HUDEP-2 (cell line): Measurements from ENCODE around the gene TBX10.
"Not testable (repeated sequence)": the region's sequence is repeated elsewhere in the genome, so short reads cannot be mapped to it uniquely, and the experiment has no call there.

Experiments
- DNase-seq, 76 experiments: peaks; one replicate each; lab custom pipeline; 2025; ENCODE audit not compliant: unreplicated experiment in 76 of 76; lab: John Stamatoyannopoulos, UW

TBX10 gene

DNA sequence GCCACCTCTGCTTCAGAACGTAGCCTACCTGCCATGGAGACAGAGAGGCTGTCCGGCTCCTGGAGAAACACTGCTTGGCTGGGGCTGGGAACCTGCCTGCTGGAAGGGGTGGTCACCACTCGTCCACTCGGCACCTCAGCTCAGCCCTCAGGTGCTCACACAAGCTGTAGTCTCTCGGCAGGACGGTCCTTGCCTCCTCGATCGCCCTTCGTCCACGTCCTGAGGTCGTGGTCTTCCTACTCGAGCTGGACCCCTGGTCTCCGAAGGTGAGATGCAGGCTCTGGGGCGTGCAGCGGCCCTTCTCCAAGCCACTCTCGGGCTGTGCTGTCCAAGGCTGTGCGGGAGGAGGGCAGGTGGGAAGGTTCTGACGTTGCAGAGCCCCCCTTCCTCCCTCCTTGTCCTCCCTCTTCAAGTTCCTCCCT lies at the start of gene TBX10:
TSS of gene TBX10 (minus strand) at position 326 of the 422 bp plus-strand sequence. CDS start at position 35, 291 bp downstream.
- no peak for DNase-seq

DNA sequence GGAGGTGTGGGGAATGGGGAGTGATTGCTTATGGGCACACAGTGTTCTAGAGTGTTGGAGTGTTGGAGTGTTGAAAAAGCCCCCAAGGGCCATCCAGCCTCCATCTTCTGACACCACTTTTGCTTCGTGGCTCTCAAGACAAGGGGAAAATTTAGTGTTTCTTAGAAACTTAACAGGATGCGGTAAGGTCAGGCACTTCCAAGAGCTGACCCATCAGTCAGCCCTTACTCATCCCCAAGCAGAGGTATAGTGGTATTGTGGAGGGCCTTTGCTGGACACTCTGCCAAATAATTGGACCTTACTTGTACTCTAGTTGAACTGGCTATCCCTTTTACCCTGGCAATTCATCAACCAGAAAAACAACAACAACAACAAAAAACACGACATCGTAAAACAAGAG lies 49.6 kb upstream of the TBX10 start:
- DNase-seq = no peak

DNA sequence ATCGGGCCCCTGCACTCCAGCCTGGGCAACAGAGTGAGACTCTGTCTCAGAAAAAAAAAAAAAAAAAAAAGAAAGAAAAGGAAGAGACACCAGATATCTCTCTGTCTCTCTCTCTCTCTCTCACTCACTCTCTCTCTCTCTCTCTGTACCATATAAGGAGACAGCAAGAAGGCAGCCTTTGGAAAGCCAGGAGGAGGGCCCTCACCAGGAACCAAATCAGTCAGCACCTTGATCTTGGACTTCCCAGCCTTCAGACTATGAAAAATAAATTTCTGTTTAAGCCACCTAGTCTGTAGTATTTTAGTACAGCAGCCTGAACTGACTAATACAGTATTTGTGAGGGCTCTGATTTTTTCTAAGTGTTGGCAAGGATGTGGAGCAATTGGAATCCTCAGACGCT lies 48.4 kb upstream of the TBX10 start:
- DNase-seq = no peak

DNA sequence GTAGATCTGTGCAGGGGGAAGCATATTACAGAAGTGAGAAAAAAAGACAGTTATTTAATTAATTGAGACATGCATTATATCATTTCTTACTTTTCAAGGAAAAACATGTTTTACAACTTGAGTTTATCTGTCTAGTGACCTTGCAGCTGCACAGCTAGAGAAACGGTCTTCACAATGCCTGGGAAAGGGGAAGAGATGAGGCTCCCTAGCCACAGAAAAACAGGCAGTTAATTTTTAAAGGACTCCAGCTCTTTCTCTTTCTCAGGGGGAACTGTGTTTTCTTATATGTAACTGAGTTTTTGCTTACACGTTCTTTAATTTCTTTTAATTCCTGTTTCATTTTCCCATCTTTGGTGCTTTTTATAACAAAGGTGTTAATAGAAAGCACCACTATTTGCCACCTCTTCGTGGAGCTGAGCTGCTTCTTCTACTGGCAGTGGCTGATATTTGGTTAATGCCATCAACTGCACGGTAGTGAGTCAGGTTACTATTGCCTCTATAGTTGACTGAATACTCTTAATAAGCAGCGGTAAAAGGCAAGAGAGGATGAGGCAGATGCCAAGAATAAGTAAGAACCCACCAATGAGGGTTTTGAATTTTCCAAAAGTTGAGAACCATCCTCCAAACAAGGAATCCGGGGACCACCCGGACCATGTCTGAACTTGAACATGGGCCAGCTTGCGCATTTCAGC lies 46.2 kb upstream of the TBX10 start:
- not testable (repeated sequence) for DNase-seq

DNA sequence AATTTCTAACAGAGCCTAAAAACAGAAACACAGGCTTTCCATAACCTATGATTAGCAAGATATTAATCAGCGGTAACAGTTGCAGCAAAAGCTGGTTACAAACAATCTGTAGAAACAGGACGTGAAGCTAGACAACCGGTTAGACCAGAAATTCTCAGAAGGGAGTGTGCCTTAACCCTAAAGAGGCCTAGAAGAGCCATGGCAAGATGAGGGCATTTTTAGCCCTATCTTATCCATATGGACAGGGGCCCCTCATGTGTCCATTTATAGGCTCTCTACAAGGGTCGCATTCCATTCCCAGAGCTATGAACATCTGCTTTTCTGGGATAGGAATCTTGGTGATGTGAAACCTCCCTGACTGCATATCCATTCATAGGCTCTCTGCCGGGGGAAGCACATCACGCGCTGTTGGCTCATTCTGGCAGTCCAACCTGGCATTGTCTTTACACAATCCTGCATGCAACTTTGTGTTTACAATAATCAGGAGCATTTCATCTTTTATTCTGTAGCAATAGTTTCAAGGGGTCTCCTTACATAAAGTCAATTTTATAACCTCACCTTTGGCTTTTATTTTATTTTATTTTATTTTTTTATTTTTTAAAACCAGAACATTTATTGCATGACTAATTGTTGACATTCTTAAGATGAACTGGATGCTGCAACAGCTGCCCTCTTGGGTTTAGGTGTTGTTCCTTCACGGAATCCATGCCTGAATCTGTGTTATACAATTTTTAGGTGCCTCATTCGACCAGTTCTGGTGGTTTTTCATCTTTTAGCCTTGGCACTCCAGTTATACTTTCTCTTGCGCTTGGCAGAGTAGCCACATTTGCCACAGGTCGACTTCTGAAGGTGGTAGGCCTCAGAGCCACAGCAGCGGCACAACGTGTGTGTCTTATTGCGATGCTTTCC lies 42.8 kb upstream of the TBX10 start:
- not testable (repeated sequence) for DNase-seq

DNA sequence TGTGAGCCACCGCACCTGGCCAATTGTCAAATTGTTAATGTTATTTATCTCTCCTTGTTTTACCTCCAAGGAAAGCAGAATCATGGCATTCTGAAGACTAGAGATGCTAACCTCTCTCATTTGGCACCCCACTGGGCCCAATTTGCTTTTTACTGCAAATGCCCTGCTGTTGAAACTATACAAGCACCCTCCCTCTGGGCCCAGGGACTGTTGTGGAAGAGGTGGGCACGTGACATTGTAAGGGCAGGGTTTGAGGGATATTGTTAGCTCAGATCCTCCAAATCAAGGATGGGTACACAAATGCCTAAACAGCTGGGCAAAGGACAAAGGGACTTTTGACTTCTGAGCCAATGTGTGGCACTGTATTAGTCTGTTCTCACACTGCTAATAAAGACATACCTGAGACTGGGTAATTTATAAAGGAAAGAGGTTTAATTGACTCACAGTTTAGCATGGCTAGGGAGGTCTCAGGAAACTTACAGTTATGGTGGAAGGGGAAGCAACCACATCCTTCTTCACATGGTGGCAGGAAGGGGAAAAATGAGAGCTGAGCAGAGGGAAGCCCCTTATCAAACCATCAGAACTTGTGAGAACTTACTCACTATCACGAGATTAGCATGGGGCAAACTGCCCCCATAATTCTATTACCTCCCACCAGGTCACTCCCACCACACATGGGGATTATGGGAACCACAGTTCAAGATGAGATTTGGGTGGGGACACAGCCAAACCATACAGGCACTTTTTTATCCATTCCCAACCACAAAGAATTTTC lies 41.3 kb upstream of the TBX10 start:
- DNase-seq = no peak

DNA sequence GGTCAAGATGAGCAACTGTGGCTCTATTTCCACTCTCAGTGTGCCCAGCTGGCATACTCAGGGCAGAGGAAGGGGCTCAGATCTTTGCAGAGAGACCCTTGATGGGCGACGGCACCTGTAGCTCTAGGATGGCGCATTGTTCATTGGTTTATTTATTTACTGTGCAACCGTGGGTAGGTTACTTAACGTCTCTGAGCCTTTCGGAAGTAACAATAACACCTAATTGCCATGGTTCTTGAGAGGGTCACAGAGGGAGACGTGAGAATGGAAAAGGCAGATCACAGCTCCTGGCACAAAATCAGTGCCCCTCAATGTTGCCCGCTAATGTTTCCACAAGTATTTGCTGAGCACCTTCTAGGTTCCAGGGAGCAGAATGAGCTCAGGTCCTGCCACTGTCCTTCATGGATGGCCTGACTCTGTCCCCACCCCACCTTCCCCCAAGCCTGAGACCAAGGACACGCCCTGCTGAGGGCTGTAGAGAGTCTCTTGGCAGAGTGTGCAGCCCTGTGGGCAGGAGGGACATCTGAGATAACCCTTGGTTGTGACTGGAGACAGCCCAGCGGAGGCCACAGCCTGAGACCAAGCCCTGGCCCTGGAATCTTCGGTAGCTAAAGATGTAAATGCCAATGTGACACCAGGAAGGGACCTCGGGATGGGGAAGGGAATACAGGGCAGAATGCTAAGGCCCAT lies 35.6 kb upstream of the TBX10 start:
- peak in 4 of 76 experiments; percentile 5 to 38 (median 16) for DNase-seq

DNA sequence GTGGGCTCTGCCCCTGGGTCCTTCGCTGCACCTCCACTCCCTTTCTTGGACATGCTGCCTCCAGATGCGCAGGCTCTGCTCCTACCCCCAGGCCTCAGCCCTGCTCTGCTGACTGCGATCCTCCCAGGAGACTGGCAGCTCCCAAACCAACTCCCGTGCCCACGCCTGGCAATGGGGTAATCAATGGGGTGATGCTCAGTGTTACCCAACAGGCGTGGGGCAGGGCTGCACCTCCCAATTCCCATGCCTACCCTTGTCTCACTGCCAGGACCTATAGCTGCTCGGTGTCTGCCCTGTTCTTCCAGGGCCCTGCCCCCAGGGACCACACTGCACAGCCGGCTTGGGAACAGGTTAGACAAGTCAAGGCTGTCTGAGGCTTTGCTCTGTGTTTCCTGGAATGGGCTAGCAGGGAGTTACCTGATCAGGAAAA lies 34.9 kb upstream of the TBX10 start, which contains the start of gene ALDH3B2:
TSS of gene ALDH3B2 (minus strand) at position 182 of the 430 bp plus-strand sequence. CDS start 7,688 bp downstream, outside the sequence.
- DNase-seq = no peak

DNA sequence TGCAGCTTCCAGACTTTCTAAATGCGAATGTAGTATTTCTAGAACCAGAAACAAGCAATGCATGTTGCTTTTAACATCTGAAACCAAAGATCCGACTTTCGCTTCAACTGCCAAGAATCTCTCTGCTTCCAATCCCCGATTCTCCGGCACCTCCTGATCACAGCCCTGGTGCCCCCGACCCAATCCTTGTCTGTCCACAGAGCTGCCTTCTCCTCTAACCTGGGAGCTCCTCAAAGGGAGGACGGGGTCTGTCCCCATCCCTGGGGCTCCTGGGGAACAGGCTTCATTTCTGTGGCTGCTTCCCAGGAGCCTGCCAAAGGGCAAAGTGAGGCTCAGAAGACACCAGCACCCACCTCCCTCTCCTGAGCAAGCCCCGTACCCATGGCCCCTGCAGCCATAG lies 34.3 kb upstream of the TBX10 start:
- no peak for DNase-seq

DNA sequence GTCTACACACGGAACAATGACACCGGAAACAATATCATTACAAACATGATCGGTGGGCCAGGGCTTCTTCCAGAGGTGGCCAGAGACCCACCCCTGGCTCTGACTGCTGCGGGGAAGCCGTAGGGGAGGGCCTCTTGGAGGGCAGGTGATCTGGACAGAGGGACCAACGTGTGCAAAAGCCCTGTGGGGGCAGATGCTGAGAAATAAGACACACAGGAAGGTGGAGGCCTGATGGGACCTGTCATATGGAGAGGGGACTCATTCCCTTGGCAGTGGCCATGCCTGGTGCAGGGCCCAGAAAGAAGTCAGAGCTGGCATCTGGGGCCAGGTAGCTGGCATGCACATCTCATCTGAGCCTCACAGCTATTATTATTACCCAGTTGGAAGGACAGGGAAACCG lies 33.8 kb upstream of the TBX10 start:
- no peak for DNase-seq

DNA sequence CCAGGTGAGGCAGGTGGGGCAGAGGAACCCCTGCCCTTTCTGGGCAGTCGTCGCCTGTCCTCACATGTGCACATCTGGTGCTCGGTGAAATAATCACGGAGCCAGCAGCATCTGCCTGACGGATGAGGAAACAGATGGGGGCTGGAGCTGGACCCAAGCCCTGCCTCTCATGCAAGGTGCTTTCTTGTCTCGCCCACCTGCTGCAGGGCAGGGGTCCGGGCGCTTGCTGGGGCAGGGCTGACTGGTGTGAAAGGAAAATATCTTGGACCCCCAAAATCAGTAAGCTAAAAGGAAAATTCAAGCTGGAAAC lies 31.6 kb upstream of the TBX10 start:
- no peak for DNase-seq

DNA sequence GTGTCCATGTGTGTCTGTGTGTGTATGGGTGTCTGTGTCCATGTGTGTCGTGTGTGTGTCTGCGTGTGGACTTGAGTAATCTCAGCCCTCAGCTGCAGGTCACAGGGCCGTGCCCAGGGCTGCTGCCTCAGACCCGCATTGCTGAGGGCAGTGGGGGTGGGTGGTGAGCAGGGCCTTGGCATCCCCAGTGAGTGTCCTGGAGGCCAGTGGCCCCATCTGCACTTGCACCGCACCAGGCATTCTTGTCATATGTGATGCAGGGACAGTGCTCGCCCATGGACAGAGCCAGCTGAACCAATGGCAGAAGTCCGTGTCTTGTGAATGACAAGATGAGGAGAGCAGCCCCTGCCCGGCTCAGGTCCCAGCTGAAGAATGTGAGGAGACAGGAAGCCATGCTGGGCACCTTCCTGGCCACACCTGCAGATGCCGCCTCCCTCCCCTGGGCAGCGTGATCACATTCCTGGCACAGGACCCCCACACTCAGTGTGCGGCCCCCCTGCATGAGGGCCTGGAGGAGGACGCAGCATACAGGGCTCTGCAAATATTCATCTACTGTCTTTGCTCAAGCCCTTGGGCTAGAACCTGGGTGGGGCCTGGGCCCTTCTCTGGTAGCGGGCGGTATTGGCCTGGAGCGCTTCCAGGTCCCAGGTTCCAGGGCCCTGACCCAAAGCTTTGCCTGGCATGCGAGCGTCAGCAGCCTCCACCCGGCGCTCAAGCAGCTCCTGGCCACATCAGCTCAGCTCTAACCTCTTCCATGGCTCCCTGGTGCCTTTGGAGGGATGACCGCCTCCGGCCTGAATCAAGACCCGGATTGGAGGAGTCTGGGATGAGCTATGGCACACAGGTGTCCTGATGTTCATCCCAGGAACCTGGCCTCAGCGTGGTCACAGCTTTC lies 31.0 kb upstream of the TBX10 start:
- no peak for DNase-seq

DNA sequence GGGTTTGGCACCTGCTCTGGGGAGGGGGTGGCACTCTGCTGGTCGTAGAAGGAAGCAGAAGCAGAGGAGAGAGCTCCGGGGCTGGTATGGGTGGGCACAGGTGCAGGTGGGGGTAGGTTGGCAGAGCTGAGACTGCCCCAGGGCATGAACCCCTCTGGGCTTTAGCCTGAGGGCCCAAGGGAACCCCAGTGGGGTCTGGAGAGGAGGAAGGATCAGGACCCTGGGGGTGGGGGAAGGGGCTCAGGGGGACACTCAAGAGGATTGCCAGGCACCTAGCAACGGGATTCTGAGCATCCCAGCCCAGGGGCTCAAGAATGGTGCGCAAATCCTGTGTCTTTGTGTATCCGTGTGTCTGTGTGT lies 28.6 kb upstream of the TBX10 start:
- DNase-seq = no peak

DNA sequence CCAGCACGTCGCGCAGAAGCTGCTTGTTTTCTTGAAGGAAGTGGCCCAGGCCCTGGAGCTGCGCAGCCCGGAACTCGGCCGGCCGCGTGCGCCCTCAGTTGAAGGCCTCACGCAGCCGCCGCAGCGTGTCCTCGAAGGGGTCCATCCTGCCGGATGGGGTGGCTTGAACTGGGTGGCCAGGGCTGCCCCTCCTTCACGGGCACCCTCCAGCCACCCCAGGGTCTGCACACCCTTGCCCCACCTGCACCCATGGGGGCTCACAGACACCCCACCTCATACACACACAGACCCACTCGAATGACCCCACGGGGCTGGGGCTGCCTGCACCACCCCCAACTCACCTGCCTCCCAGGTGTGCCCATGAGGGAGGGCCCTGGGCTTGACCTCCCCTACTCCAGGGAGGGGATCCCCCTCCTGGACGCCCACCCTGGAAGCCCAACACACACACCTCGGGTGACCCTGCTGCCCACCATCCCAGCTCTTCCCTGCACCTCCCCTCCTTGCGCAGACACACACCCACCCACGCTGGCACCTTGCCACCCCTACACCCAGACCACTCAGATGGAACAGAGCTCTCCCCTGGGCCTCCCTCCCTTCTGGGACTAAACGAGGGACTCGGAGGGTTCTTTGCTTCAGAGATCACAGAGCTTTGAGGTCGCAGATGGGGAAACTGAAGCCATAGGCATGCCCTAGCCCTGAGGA lies 28.1 kb upstream of the TBX10 start:
- no peak for DNase-seq

DNA sequence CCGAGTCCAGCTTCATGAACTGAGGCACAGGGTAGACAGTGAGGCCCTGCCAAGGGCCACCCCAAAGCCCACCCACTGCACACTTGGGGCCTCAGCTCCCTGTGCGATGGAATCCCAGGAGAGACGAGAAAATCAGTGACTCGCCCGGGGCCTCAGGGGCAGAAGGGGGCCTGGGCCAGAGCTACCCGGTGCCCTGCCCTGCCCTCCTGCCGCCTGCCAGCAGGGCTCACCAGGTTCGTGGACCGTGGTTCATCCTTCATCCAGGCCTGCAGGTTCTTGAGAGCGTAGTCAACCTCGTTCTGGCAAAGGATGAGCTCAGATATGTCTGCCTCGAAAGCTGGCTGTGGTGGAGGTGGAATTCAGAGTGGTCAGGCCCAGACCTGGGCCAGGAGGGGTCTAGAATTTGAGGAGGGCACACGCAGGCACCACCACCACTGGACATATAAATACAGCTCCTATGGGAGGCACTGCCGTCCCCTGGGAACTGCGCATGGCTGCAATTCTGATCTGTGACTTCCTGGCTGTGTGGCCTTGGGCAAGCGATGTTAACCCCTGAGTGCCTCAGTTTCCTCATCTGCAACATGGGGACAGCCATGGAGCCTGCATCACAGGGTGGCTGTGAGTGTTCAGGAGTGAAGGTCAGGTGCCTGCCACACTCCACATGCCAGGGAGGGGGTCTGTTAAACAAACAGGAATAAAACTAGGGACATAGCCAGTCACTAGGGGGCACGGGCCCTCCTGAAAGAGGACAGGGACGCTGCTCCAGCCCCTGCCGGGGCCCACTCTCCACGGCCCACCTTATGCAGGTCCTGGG lies 27.3 kb upstream of the TBX10 start:
- DNase-seq = no peak

DNA sequence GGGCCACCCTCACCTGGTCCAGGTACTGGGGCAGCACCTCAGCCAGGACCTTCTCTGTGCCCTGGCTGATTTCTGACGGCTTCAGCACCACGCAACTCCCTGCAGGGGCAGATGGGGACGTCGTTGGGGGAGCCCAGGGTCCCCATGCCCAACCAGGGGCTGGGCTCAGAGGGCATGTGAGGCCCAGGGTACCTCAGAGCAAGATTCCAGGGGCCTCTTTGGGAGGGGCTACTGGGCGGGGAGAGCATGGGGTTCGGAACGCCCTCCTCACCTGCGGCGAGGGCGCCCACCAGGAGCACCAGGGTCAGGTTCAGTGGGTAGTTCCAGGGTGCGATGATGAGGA lies 26.7 kb upstream of the TBX10 start:
- DNase-seq = no peak

DNA sequence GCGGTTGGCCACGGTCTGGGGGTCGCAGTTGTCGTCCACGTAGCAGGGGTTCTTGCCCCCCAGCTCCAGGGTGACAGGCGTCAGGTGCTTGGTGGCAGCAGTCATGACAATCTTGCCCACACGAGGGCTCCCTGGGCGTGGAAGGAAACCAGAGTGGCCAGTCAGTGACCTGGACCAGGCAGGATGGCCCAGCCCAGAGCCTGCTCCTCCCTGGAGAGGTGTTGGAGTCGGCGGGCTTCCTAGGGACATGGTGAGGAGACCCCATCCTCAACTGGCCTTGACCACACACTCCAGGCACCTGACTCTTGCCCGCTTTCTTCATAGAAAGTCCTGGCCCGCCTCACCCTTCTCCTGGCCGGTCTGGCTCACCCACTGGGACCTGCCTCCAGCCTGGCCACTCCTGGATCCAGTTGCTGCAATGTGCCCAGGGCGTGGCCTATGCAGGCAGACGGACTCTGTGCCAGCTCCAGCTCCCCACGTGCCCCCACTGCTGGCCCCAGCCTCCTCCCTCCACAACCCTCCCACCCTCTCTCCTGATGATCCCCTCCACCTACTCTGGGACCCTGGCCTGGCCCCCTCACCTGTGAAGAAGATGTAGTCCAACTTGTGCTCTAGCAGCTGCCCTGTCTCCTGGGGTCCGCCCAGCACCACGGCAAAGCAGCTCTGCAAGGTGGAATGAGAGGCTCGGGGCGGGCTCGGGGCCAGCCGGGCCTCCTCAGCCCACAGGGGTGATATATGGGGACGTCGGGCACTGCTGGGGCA lies 26.2 kb upstream of the TBX10 start:
- DNase-seq = peak in 2 of 76 experiments; percentile 6 to 11
